Ectodermal cell (in vitro differentiated cells): ENCODE data around the gene KDM7A.

Experiments used
- H3K27ac ChIP-seq: 2 replicates; pipeline ENCODE4 v1.7.0; 2013; ENCODE audit warnings: mild to moderate bottlenecking, low read depth, low read length; ENCODE audit not compliant: insufficient read depth, poor library complexity, severe bottlenecking
- H3K27me3 ChIP-seq: 2 replicates; pipeline ENCODE4 v1.7.0; 2013; ENCODE audit warnings: mild to moderate bottlenecking, low read length; ENCODE audit not compliant: insufficient read depth, control insufficient read depth, poor library complexity, severe bottlenecking
- H3K36me3 ChIP-seq: one replicate; pipeline ENCODE4 v1.7.0; 2013; ENCODE audit warnings: low read length; ENCODE audit not compliant: control insufficient read depth, insufficient read depth
- H3K4me1 ChIP-seq: one replicate; pipeline ENCODE4 v1.7.0; 2013; ENCODE audit warnings: low read length; ENCODE audit not compliant: control insufficient read depth, insufficient read depth
- H3K4me3 ChIP-seq: 2 replicates; pipeline ENCODE4 v1.7.0; 2013; ENCODE audit warnings: low read depth, low read length, control low read depth; ENCODE audit not compliant: insufficient read depth
- H3K9me3 ChIP-seq: 2 replicates; pipeline ENCODE4 v1.7.0; 2013; ENCODE audit warnings: mild to moderate bottlenecking, low read length, moderate library complexity; ENCODE audit not compliant: control insufficient read depth
- WGBS, 2 experiments: methylation state at CpG; one replicate each; pipeline ENCODE4 v1.1.7; 2013; ENCODE audit warnings: missing lambda C conversion rate in 2 of 2; 5-methylcytosine and 5-hydroxymethylcytosine counted together

KDM7A gene

GRCh38 chr7:140048138-140048537, 128.6 kb downstream of the KDM7A start:
- H3K9me3 ChIP-seq: no peaks in the 10 kb centered on the region
- WGBS, 2 experiments: 89 to 90% methylated on average over 2 to 4 of the region's 4 CpGs
- no peak overlapping the region for H3K4me3 ChIP-seq
- H3K27me3 ChIP-seq: no peaks in the 10 kb centered on the region
- H3K36me3 ChIP-seq: no peaks in the 10 kb centered on the region
- no peaks in the 10 kb centered on the region for H3K4me1 ChIP-seq
- H3K27ac ChIP-seq: no peak overlapping the region

GRCh38 chr7:140047197-140047596, 129.6 kb downstream of the KDM7A start:
- WGBS, 2 experiments: 96% methylated on average over 3 of the region's 3 CpGs
- Histone ChIP-seq H3K4me1 (no peaks in the 10 kb centered on the region), H3K36me3 (no peaks in the 10 kb centered on the region), H3K27ac (no peak overlapping the region), H3K4me3 (no peak overlapping the region), H3K27me3 (no peaks in the 10 kb centered on the region), H3K9me3 (no peaks in the 10 kb centered on the region)

- Histone ChIP-seq H3K9me3 (no peaks in the 10 kb centered on the region), H3K36me3 (no peaks in the 10 kb centered on the region), H3K4me1 (no peaks in the 10 kb centered on the region), H3K4me3 (no peak overlapping the region), H3K27ac (no peak overlapping the region), H3K27me3 (no peaks in the 10 kb centered on the region)
- 90 to 94% methylated on average over 6 of the region's 6 CpGs for WGBS, 2 experiments
Observed at GRCh38 chr7:140045697-140046096, 131.1 kb downstream of the KDM7A start.

GRCh38 chr7:140044251-140044650, 132.5 kb downstream of the KDM7A start:
- WGBS, 2 experiments: 93 to 96% methylated on average over 6 of the region's 6 CpGs
- no peak overlapping the region for H3K27ac ChIP-seq
- H3K4me1 ChIP-seq: no peaks in the 10 kb centered on the region
- H3K9me3 ChIP-seq: no peaks in the 10 kb centered on the region
- H3K36me3 ChIP-seq: no peaks in the 10 kb centered on the region
- H3K4me3 ChIP-seq: no peak overlapping the region
- no peaks in the 10 kb centered on the region for H3K27me3 ChIP-seq

GRCh38 chr7:140042386-140042670, 134.5 kb downstream of the KDM7A start:
- no peaks in the 10 kb centered on the region for H3K36me3 ChIP-seq
- no peaks in the 10 kb centered on the region for H3K9me3 ChIP-seq
- no peak overlapping the region for H3K27ac ChIP-seq
- 95 to 96% methylated on average over 10 of the region's 10 CpGs for WGBS, 2 experiments
- no peak overlapping the region for H3K4me3 ChIP-seq
- H3K4me1 ChIP-seq: no peaks in the 10 kb centered on the region
- H3K27me3 ChIP-seq: no peaks in the 10 kb centered on the region

- WGBS, 2 experiments: 94 to 95% methylated on average over 12 of the region's 12 CpGs
- no peaks in the 10 kb centered on the region for H3K36me3 ChIP-seq
- H3K4me1 ChIP-seq: no peaks in the 10 kb centered on the region
- no peak overlapping the region for H3K4me3 ChIP-seq
- H3K27me3 ChIP-seq: no peaks in the 10 kb centered on the region
- H3K27ac ChIP-seq: no peak overlapping the region
- H3K9me3 ChIP-seq: no peaks in the 10 kb centered on the region
Observed at GRCh38 chr7:140041659-140042385, 135.0 kb downstream of the KDM7A start.

- H3K4me3 ChIP-seq: no peak overlapping the region
Observed at GRCh38 chr7:140039896-140040295, 136.9 kb downstream of the KDM7A start.

GRCh38 chr7:140039066-140039465, 137.7 kb downstream of the KDM7A start:
- Histone ChIP-seq H3K27me3 (no peaks in the 10 kb centered on the region), H3K27ac (no peak overlapping the region), H3K4me3 (no peak overlapping the region), H3K36me3 (no peaks in the 10 kb centered on the region), H3K4me1 (no peaks in the 10 kb centered on the region), H3K9me3 (no peaks in the 10 kb centered on the region)
- WGBS, 2 experiments: 93 to 94% methylated on average over 7 of the region's 7 CpGs

More at GRCh38 chr7:140039896-140040295, 136.9 kb downstream of the KDM7A start:
- H3K27ac ChIP-seq: no peak overlapping the region
- no peaks in the 10 kb centered on the region for H3K4me1 ChIP-seq
- no peaks in the 10 kb centered on the region for H3K27me3 ChIP-seq
- 95 to 97% methylated on average over 12 of the region's 12 CpGs for WGBS, 2 experiments
- no peaks in the 10 kb centered on the region for H3K9me3 ChIP-seq
- no peaks in the 10 kb centered on the region for H3K36me3 ChIP-seq

- H3K4me3 ChIP-seq: no peak overlapping the region
- H3K4me1 ChIP-seq: no peaks in the 10 kb centered on the region
- WGBS, 2 experiments: 92 to 93% methylated on average over 11 of the region's 11 CpGs
- no peaks in the 10 kb centered on the region for H3K27me3 ChIP-seq
- no peak overlapping the region for H3K27ac ChIP-seq
- no peaks in the 10 kb centered on the region for H3K36me3 ChIP-seq
- H3K9me3 ChIP-seq: no peaks in the 10 kb centered on the region
Observed at GRCh38 chr7:140036224-140036962, 140.4 kb downstream of the KDM7A start.

GRCh38 chr7:140035400-140036223, 141.2 kb downstream of the KDM7A start:
- H3K4me3 ChIP-seq: no peak overlapping the region
- no peaks in the 10 kb centered on the region for H3K9me3 ChIP-seq
- 92 to 95% methylated on average over 5 to 6 of the region's 7 CpGs for WGBS, 2 experiments
- no peaks in the 10 kb centered on the region for H3K36me3 ChIP-seq
- no peaks in the 10 kb centered on the region for H3K4me1 ChIP-seq
- H3K27ac ChIP-seq: no peak overlapping the region
- H3K27me3 ChIP-seq: no peaks in the 10 kb centered on the region
